Neural cell (in vitro differentiated cells): ENCODE measurements around the gene COQ2. TPM values are rescaled to one million over a fixed set of nuclear protein-coding genes. Genes with fewer than 3 reads are reported as not detected.

Source experiments
- H2AFZ ChIP-seq: fragments of 200-600, 300-800 bp; sonication (generic), shearing (Covaris generic); 2 replicates; pipeline ENCODE4 v1.6.0; 2014; ENCODE audit warnings: low read depth, mild to moderate bottlenecking, antibody characterized with exemption, low read length, moderate library complexity
- H3F3A ChIP-seq: fragments of 200-600 bp; shearing (Covaris generic); 2 replicates; pipeline ENCODE4 v1.6.1; 2016; ENCODE audit warnings: mild to moderate bottlenecking, moderate library complexity, mixed read lengths, antibody characterized with exemption, low read length; ENCODE audit not compliant: insufficient read depth, poor library complexity, severe bottlenecking
- H3K27ac ChIP-seq: fragments of 200-600, 300-800 bp; sonication (generic), shearing (Covaris generic); 2 replicates; pipeline ENCODE4 v1.5.1; 2014; ENCODE audit warnings: mild to moderate bottlenecking, low read length, moderate library complexity
- H3K27me3 ChIP-seq: fragments of 300-800, 200-600 bp; sonication (generic), shearing (Covaris generic); 2 replicates; pipeline ENCODE4 v1.6.0; 2014; ENCODE audit warnings: mild to moderate bottlenecking, low read depth, low read length, moderate library complexity; ENCODE audit not compliant: insufficient read depth
- H3K36me3 ChIP-seq: fragments of 300-800, 200-600 bp; sonication (generic), shearing (Covaris generic); 2 replicates; pipeline ENCODE4 v1.5.1; 2014; ENCODE audit warnings: mild to moderate bottlenecking, antibody characterized with exemption, low read length, moderate library complexity; ENCODE audit not compliant: insufficient read depth
- H3K4me2 ChIP-seq: fragments of 300-800, 200-600 bp; sonication (generic), shearing (Covaris generic); 2 replicates; pipeline ENCODE4 v1.6.0; 2014; ENCODE audit warnings: mild to moderate bottlenecking, low read length
- H3K4me3 ChIP-seq: fragments of 300-800, 200-600 bp; sonication (generic), shearing (Covaris generic); 2 replicates; pipeline ENCODE4 v1.5.1; 2014; ENCODE audit warnings: mild to moderate bottlenecking, low read length, moderate library complexity
- H3K79me2 ChIP-seq: fragments of 200-600 bp; shearing (Covaris generic); replicated peaks from 2 replicates; pipeline ENCODE4 v1.6.0; 2014; ENCODE audit warnings: mild to moderate bottlenecking, low read length, moderate library complexity; ENCODE audit not compliant: insufficient read depth
- H3K9ac ChIP-seq: fragments of 300-800, 200-600 bp; sonication (generic), shearing (Covaris generic); 2 replicates; pipeline ENCODE4 v1.6.1; 2016; ENCODE audit warnings: mild to moderate bottlenecking, low read length, mixed read lengths
- H3K9me2 ChIP-seq: fragments of 200-600 bp; shearing (Covaris generic); 2 replicates; pipeline ENCODE4 v1.6.1; 2016; ENCODE audit warnings: mild to moderate bottlenecking, low read length, mixed read lengths; ENCODE audit not compliant: insufficient read depth
- H3K9me3 ChIP-seq: fragments of 200-600, 300-800 bp; sonication (generic), shearing (Covaris generic); 2 replicates; pipeline ENCODE4 v1.6.1; 2016; ENCODE audit warnings: mild to moderate bottlenecking, mixed run types, low read length, moderate library complexity, mixed read lengths
- H4K20me1 ChIP-seq: fragments of 200-600 bp; shearing (Covaris generic); 2 replicates; pipeline ENCODE4 v1.6.1; 2016; ENCODE audit warnings: mild to moderate bottlenecking, mixed run types; ENCODE audit not compliant: insufficient read depth
- CTCF ChIP-seq: fragments of 450-650 bp; IDR thresholded peaks from 2 replicates; pipeline ENCODE4 v1.5.1; 2014; ENCODE audit warnings: antibody characterized with exemption, mild to moderate bottlenecking, moderate library complexity; ENCODE audit not compliant: poor library complexity, severe bottlenecking
- EP300 ChIP-seq: fragments of 450-650 bp; conservative IDR thresholded peaks from 2 replicates; pipeline ENCODE4 v1.6.1; 2014; ENCODE audit warnings: antibody characterized with exemption, mild to moderate bottlenecking, moderate library complexity; ENCODE audit not compliant: poor library complexity, severe bottlenecking
- EZH2 ChIP-seq: fragments of 200-600, 300-800 bp; shearing (Covaris generic), sonication (generic); IDR thresholded peaks from 2 replicates; pipeline ENCODE4 v1.6.1; 2014; ENCODE audit warnings: antibody characterized with exemption, low read length, borderline replicate concordance, mild to moderate bottlenecking; ENCODE audit not compliant: insufficient read depth, poor library complexity, severe bottlenecking
- MXI1 ChIP-seq: fragments of 450-650 bp; conservative IDR thresholded peaks from 2 replicates; pipeline ENCODE4 v1.6.1; 2014; ENCODE audit warnings: antibody characterized with exemption, mild to moderate bottlenecking; ENCODE audit not compliant: poor library complexity, severe bottlenecking
- POLR2AphosphoS5 ChIP-seq: IDR thresholded peaks from 2 replicates; pipeline ENCODE4 v1.6.1; 2012
- RAD21 ChIP-seq: fragments of 450-650 bp; conservative IDR thresholded peaks from 2 replicates; pipeline ENCODE4 v1.6.1; 2014; ENCODE audit warnings: antibody characterized with exemption, mild to moderate bottlenecking, moderate library complexity
- REST ChIP-seq: IDR thresholded peaks from 2 replicates; pipeline ENCODE4 v1.6.1; 2012; ENCODE audit warnings: borderline replicate concordance
- SMC3 ChIP-seq: fragments of 450-650 bp; conservative IDR thresholded peaks from 2 replicates; pipeline ENCODE4 v1.6.1; 2014; ENCODE audit warnings: antibody characterized with exemption, mild to moderate bottlenecking, moderate library complexity; ENCODE audit not compliant: poor library complexity
- TAF1 ChIP-seq: IDR thresholded peaks from 2 replicates; pipeline ENCODE4 v1.6.1; 2012; ENCODE audit warnings: low read depth
- polyA plus RNA-seq: library from polyadenylated mRNA; depleted of rRNA; stranded (reverse); fragments of >200 nt; gene quantifications from 2 replicates; pipeline ENCODE4 v1.2.3, GENCODE V29; 2014

Gene COQ2
- polyA plus RNA-seq, 1 donor from 2014 or later = 19.8 TPM

GRCh38 chr4:83329521-83330110 lies 45.0 kb upstream of the COQ2 start:
- Histone ChIP-seq H3K9me2 (no peaks in the 10 kb centered on the region), H3K79me2 (no peaks in the 10 kb centered on the region), H4K20me1 (no peaks in the 10 kb centered on the region), H3K4me3 (no peak overlapping the region), H3K9ac (no peak overlapping the region), H3K27me3 (peaks cover 26% of the 10 kb centered on the region), H3F3A (no peaks in the 10 kb centered on the region), H3K9me3 (no peaks in the 10 kb centered on the region), H2AFZ (no peak overlapping the region), H3K36me3 (no peaks in the 10 kb centered on the region), H3K4me2 (no peak overlapping the region), H3K27ac (no peak overlapping the region)
- TF ChIP-seq CTCF (no peak), MXI1 (no peak), RAD21 (no peak), REST (no peak)

GRCh38 chr4:83328521-83329187 lies 44.1 kb upstream of the COQ2 start:
- H2AFZ ChIP-seq = no peak overlapping the region
- no peaks in the 10 kb centered on the region for H4K20me1 ChIP-seq
- no peak overlapping the region for H3K4me3 ChIP-seq
- TF ChIP-seq TAF1 (no peak), POLR2AphosphoS5 (no peak)
- no peaks in the 10 kb centered on the region for H3F3A ChIP-seq
- no peak overlapping the region for H3K9ac ChIP-seq
- no peak overlapping the region for H3K27ac ChIP-seq
- no peaks in the 10 kb centered on the region for H3K79me2 ChIP-seq
- H3K9me2 ChIP-seq = no peaks in the 10 kb centered on the region
- H3K36me3 ChIP-seq = no peaks in the 10 kb centered on the region
- H3K4me2 ChIP-seq = no peak overlapping the region
- no peaks in the 10 kb centered on the region for H3K9me3 ChIP-seq
- H3K27me3 ChIP-seq = peaks cover 16% of the 10 kb centered on the region

GRCh38 chr4:83326546-83326945 lies 41.9 kb upstream of the COQ2 start:
- no peak overlapping the region for H3K4me2 ChIP-seq
- H3K27me3 ChIP-seq = no peaks in the 10 kb centered on the region
- no peak overlapping the region for H3K27ac ChIP-seq

More at GRCh38 chr4:83326546-83326945, 41.9 kb upstream of the COQ2 start:
- no peak overlapping the region for H2AFZ ChIP-seq
- no peaks in the 10 kb centered on the region for H4K20me1 ChIP-seq
- no peak for TF ChIP-seq CTCF
- TF ChIP-seq SMC3 = no peak
- TF ChIP-seq RAD21 = no peak
- no peak for TF ChIP-seq TAF1
- TF ChIP-seq EZH2 = no peak
- TF ChIP-seq EP300 = no peak
- TF ChIP-seq REST = no peak
- no peak for TF ChIP-seq MXI1
- TF ChIP-seq POLR2AphosphoS5 = no peak
- H3K9ac ChIP-seq = no peak overlapping the region
- no peaks in the 10 kb centered on the region for H3K79me2 ChIP-seq
- no peaks in the 10 kb centered on the region for H3F3A ChIP-seq
- H3K36me3 ChIP-seq = no peaks in the 10 kb centered on the region
- H3K4me3 ChIP-seq = no peak overlapping the region
- no peaks in the 10 kb centered on the region for H3K9me2 ChIP-seq
- H3K9me3 ChIP-seq = no peaks in the 10 kb centered on the region
